HG03108 (cell line): Measurements from ENCODE around the gene APIP.

ENCODE experiments used
- ATAC-seq: cut with Tn5 transposase; IDR thresholded peaks from one replicate; pipeline ENCODE4 v1.9.1; 2021; ENCODE audit warnings: moderate library complexity; ENCODE audit not compliant: unreplicated experiment

The APIP gene

GRCh38 chr11:34890089-34890488 is 26.1 kb downstream of the APIP start:
- ATAC-seq: no peak

DNA sequence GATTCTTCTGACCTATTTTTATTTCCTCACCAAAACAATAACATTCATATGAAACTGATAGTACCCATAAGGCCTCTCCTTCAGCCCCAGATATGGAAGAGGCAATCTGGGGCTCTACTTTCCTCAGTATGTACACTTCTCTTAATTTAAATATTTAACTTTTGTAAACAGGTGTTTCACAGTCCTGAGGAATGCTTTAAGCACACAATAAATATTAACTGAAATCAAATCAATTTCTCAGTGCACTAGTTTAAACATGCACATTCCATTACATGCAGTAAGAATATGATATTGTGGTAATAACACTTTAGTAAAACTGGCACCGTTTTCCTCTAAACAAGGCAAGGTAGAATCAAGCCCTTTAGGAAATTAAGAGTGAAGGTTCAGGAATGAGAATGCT is 28.9 kb downstream of the APIP start:
- ATAC-seq: no peak

- ATAC-seq: no peak
Observed at GRCh38 chr11:34886609-34887008, 29.6 kb downstream of the APIP start.

DNA sequence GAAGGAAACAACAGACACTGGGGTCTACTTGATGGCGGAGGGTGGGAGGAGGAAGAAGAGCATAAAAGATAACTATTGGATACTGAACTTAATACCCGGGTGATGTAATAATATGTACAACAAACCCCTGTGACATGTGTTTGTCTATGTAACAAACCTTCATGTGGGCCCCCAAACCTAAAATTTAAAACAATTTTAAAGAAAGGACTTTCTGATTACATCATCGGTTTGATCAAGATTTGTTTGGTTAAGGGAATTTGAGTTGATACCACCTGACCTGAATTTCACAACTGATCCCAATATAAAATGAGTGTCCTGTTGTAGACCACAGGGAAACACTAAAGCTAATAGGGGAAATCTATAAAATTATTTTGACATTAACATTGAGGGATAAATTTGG is 34.3 kb downstream of the APIP start:
- ATAC-seq: no peak

- ATAC-seq: no peak
Observed at GRCh38 chr11:34877375-34877975, 38.7 kb downstream of the APIP start.

GRCh38 chr11:34874202-34874601 is 42.0 kb downstream of the APIP start:
- ATAC-seq: no peak

DNA sequence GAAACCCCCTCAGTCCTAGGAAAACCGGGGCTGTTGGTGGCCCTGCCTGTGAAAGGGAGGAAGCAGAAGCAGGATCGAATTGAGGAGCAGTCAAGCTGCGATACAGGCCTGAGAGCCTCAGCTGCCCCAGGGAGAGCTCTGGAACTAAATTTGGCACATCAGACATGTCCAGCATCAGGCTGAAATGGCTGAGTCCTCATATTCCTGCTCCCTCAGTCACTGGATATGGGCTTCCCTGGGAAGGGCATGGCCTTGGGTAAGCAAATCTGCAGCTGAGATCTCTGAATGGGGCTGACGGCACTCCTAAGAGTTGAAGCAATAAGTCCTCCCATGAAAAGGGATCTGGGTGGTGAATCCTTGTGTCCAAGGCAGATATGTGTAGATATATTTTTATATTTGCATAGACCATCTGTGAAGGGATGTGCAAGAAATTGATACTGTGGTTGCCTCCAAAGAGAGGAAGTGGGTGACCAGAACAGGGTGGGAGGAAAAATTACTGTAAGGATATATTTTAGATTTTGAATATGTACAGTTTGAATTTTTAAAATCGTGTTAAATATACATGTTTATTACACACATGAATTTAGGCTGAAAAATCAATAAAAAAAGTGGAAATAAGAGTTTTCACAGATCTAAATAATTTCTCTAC is 45.5 kb downstream of the APIP start:
- ATAC-seq: no peak

DNA sequence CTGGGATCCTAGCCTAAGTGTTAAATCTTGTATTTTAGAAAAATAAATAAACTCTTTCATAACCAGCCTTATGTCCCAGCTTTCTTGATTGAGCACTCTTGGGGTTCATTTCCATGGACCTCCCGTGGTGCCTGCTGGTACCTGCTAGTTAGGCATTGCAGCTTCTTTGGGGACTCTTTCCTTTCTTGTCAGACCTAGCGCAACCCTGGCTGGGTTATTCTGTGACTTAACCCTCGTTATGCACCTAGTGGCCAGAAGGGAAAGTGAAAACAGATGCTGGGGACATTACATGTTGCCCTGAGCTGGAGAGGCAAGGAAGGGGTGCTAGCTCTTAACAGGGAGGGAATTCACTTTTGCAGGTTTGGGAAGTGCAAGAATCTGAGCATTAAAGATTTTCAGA is 46.8 kb downstream of the APIP start:
- ATAC-seq: no peak

- no peak for ATAC-seq
Observed at GRCh38 chr11:34866375-34866774, 49.8 kb downstream of the APIP start.

GRCh38 chr11:34865261-34865660 is 50.9 kb downstream of the APIP start:
- no peak for ATAC-seq

- ATAC-seq: no peak
Observed at GRCh38 chr11:34864424-34864823, 51.8 kb downstream of the APIP start.

GRCh38 chr11:34863048-34863447 is 53.1 kb downstream of the APIP start:
- ATAC-seq: no peak

GRCh38 chr11:34860518-34860917 is 55.7 kb downstream of the APIP start:
- ATAC-seq: no peak

DNA sequence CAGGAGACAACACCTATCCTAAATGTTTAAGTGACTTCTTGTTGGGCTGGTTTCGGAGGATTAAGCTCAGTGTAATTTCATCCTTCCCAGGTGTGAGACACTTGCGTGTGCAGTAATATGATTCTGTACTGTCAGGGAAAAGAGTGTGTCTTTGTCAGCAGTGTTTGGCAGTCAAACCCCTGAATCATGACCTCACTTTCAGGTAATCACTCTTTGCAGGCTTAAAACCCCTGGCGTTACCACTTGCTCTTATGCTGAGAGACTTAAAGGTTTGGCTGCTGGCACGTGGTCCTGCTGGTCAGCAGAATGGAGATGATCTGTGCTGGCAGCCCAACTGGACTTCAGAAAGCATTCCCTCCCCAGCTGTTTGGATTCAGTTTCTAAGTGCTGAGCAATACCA is 56.1 kb downstream of the APIP start:
- no peak for ATAC-seq

- no peak for ATAC-seq
Observed at GRCh38 chr11:34859496-34859895, 56.7 kb downstream of the APIP start.

GRCh38 chr11:34857463-34857862 is 58.7 kb downstream of the APIP start:
- ATAC-seq: no peak

GRCh38 chr11:34856251-34856650 is 59.9 kb downstream of the APIP start:
- no peak for ATAC-seq

GRCh38 chr11:34855754-34856095 is 60.5 kb downstream of the APIP start:
- no peak for ATAC-seq

GRCh38 chr11:34855021-34855753 is 61.0 kb downstream of the APIP start:
- no peak for ATAC-seq

- ATAC-seq: no peak
Observed at GRCh38 chr11:34851916-34852315, 64.3 kb downstream of the APIP start.

DNA sequence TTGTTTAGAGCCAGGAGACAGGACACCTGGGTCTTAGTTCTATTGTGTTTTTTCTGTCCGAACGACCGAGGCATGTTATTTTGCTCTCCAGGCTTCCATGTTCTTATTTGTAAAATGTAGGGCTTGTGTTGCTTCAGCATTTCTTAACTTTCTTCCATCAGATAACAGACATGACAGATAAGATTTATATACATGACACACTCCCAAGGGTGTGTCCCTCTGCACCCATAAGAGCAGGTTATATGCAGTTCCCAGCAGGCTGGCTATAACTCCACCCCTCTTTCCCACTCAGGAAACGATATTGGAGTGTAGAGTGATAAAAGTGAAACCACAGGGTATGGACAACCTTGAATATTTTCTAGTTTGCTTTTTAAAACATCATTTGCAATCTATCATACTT is 65.8 kb downstream of the APIP start:
- no peak for ATAC-seq

DNA sequence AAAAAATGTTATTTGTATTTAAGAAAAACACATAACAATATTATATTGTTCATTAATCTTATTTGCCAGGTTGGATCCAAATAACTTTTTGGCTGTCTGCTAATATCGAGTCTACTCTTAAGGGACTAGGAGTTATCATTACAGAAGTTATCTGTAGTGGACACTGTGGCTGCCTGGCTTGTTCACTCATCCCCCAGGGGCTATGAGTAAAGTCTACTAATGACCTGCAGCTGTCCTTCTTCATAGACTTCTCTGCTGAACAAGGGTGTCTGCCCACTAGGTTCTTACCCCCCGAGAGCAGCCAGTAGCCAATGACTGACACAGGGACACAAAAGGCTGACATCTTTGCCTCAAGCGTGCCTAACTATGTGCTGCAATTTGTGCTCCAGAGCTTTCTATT is 69.7 kb downstream of the APIP start:
- no peak for ATAC-seq
